GM12878 (cell line): ENCODE results near the gene SAMD7. TPM values are rescaled to one million over a fixed set of nuclear protein-coding genes. Genes with fewer than 3 reads are reported as not detected.

Experiments used
- ATAC-seq: fragments of 200-7000 bp; cut with Tn5 transposase; 3 replicates; pipeline ENCODE4 v1.9.1; 2020; ENCODE audit warnings: mild to moderate bottlenecking, moderate library complexity
- BruUV-seq: library from RNA; stranded (reverse); fragments of 400-500 nt; replicated peaks from 2 replicates; lab custom pipeline; 2021; lab: Mats Ljungman, UMichigan
- CTCF ChIA-PET: fragments of 300-600 bp; sonication (Branson Sonifier 250); formaldehyde crosslinking; extraction: SDS; loops from one replicate; lab custom pipeline; 2021; ENCODE audit warnings: inconsistent platforms; lab: Yijun Ruan, JAX
- POLR2A ChIA-PET: fragments of 350-600 bp; formaldehyde crosslinking; extraction: SDS; loops from one replicate; lab custom pipeline; 2021; ENCODE audit warnings: inconsistent platforms; lab: Charles Lee
- RAD21 ChIA-PET: fragments of 300-600 bp; sonication (Branson Sonifier 250); formaldehyde crosslinking; loops from one replicate; lab custom pipeline; 2023; ENCODE audit warnings: antibody characterized with exemption; ENCODE audit not compliant: unreplicated experiment; lab: Charles Lee
- SMC1A ChIA-PET: fragments of 300-600 bp; sonication (Branson Sonifier 250); formaldehyde crosslinking; loops from one replicate; lab custom pipeline; 2023; ENCODE audit not compliant: unreplicated experiment, uncharacterized antibody; lab: Charles Lee
- DNase-seq: peaks from one replicate; pipeline ENCODE4 v3.0.0-alpha.2; 2011; ENCODE audit warnings: low read depth, low spot score
- FAIRE-seq: peaks from 3 replicates; lab custom pipeline; 2011; peaks lifted over from hg19 to GRCh38; lab: Jason Lieb, UNC
- H2AFZ ChIP-seq: 2 replicates; pipeline ENCODE4 v1.6.0; 2011; ENCODE audit warnings: low read depth, low read length, control low read depth; ENCODE audit not compliant: control insufficient read depth
- H3K27ac ChIP-seq: 2 replicates; pipeline ENCODE4 v1.5.1; 2011; ENCODE audit warnings: control low read depth; ENCODE audit not compliant: control insufficient read depth, insufficient read depth
- H3K27me3 ChIP-seq, 2 experiments: replicated peaks in 1 of 2; 2 replicates each; pipeline versions ENCODE4 v1.6.0 to v1.6.1; 2011; ENCODE audit warnings: low read length in 1 of 2; ENCODE audit not compliant: control insufficient read depth in 2 of 2, insufficient read depth in 2 of 2
- H3K36me3 ChIP-seq, 2 experiments: 2 replicates each; pipeline ENCODE4 v1.5.1; 2011; ENCODE audit warnings: low read length in 1 of 2; ENCODE audit not compliant: control insufficient read depth in 2 of 2, insufficient read depth in 2 of 2
- H3K4me1 ChIP-seq: 2 replicates; pipeline ENCODE4 v1.6.1; 2011; ENCODE audit warnings: mild to moderate bottlenecking, low read length, moderate library complexity, mixed read lengths; ENCODE audit not compliant: control insufficient read depth, insufficient read depth
- H3K4me2 ChIP-seq: 2 replicates; pipeline ENCODE4 v1.6.0; 2011; ENCODE audit warnings: control low read depth; ENCODE audit not compliant: control insufficient read depth, insufficient read depth
- H3K4me3 ChIP-seq: fragments of 200-600 bp; sonication (generic); 2 replicates; pipeline ENCODE4 v1.5.1; 2016
- H3K79me2 ChIP-seq: 2 replicates; pipeline ENCODE4 v1.6.0; 2011; ENCODE audit warnings: low read length; ENCODE audit not compliant: control insufficient read depth, insufficient read depth
- H3K9ac ChIP-seq: 2 replicates; pipeline ENCODE4 v1.8.0; 2011; ENCODE audit warnings: low read length, control low read depth, mixed read lengths; ENCODE audit not compliant: control insufficient read depth, insufficient read depth
- H3K9me3 ChIP-seq: replicated peaks from 3 replicates; pipeline ENCODE4 v1.5.1; 2011; ENCODE audit warnings: mild to moderate bottlenecking, low read length; ENCODE audit not compliant: control insufficient read depth, insufficient read depth
- H4K20me1 ChIP-seq: 2 replicates; pipeline ENCODE4 v1.6.0; 2011; ENCODE audit not compliant: control insufficient read depth, insufficient read depth
- SIX5 ChIP-seq: IDR thresholded peaks from 2 replicates; pipeline ENCODE4 v1.6.1; 2011; ENCODE audit warnings: mild to moderate bottlenecking, low read depth, low read length, moderate library complexity; ENCODE audit not compliant: severe bottlenecking
- ZBED1 ChIP-seq: IDR thresholded peaks from 2 replicates; pipeline ENCODE4 v1.6.1; 2016; ENCODE audit warnings: borderline replicate concordance
- ZNF384 ChIP-seq: IDR thresholded peaks from 2 replicates; pipeline ENCODE4 v1.6.1; 2012; ENCODE audit warnings: low read depth, mild to moderate bottlenecking, low read length, improper control_type of control experiment, borderline replicate concordance
- WGBS: methylation state at CpG from one replicate; pipeline ENCODE4 v1.1.6; 2016; ENCODE audit warnings: low lambda C conversion rate; ENCODE audit not compliant: insufficient replicate concordance, insufficient coverage; ENCODE audit errors: missing lambda C conversion rate; 5-methylcytosine and 5-hydroxymethylcytosine counted together
- in situ Hi-C: fragments of 300-500 bp; cut with MboI; formaldehyde crosslinking; loops from 9 replicates; pipeline ENCODE4 v1.14.3; 2018; ENCODE audit warnings: mixed read lengths
- intact Hi-C: fragments of 100-400 bp; cut with micrococcal nuclease; formaldehyde crosslinking; loops from one replicate; pipeline ENCODE4 v1.14.2; 2022; ENCODE audit not compliant: unreplicated experiment
- polyA plus RNA-seq, 11 experiments: library from polyadenylated mRNA; depleted of rRNA in 4 of 11; unstranded in 6 of 11; stranded (reverse) in 5 of 11; fragments of >200 nt; fragmentation: Nextera tagmentation in 4 of 11; fragmentation: Illumina TruSeq in 1 of 11; extraction: Ambion mirVana in 4 of 11; extraction: Trizol in 1 of 11; gene quantifications; 1 replicate in 1 of 11; 2 replicates in 10 of 11; pipeline versions ENCODE4 v1.2.1 to v1.2.3, GENCODE V29; 2011 to 2016; ENCODE audit warnings: inconsistent platforms in 2 of 11, missing spikeins in 2 of 11, low read depth in 1 of 11
- total RNA-seq, 4 experiments: library from RNA; depleted of rRNA in 3 of 4; stranded (reverse); fragments of >200 nt in 3 of 4; fragmentation: Illumina TruSeq in 1 of 4; extraction: Trizol in 1 of 4; gene quantifications; 2 replicates each; pipeline versions ENCODE4 v1.2.1 to v1.2.3, GENCODE V29; 2013 to 2021
- TF ChIP-seq, protein P1 (sequence below): fragments of 450-650 bp; IDR thresholded peaks from 2 replicates; pipeline ENCODE4 v1.6.1; 2017; ENCODE audit warnings: low read depth, mild to moderate bottlenecking, moderate library complexity
- TF ChIP-seq, protein P2 (sequence below): IDR thresholded peaks from 2 replicates; pipeline ENCODE4 v1.6.1; 2012; ENCODE audit warnings: low read length, inconsistent platforms
- TF ChIP-seq, protein P3 (sequence below): IDR thresholded peaks from 2 replicates; pipeline ENCODE4 v1.6.1; 2011; ENCODE audit warnings: borderline replicate concordance, low read depth, mild to moderate bottlenecking, moderate library complexity, low read length; ENCODE audit not compliant: insufficient read depth, poor library complexity, severe bottlenecking

SAMD7 gene
- total and polyA plus RNA-seq, 10 of the 15 experiments (the other 5 are each of a cell fraction or from before 2014, with no cell fraction given) = 0.03 to 0.11 (median 0.07) TPM; not detected in 3

DNA sequence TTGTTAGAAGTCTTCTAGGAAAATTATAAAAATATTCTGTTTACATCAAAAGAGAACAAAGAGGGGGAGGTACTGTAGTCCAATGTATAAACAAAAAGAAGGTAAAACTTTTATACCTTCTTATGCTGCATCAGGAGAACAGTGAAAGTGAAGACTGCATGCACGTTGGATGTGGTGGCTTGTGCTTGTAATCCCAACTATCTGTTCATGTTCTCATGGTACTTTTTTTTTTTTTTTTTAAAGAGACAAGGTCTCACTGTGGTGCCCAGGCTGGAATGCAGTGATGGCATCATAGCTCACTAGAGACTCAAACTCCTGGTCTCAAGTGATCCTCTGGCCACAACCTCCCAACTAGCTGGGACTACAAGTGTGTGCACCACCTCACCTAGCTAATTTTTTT lies 59.5 kb downstream of the SAMD7 start:
- WGBS = 94% methylated on average over 1 of the region's 1 CpG

More for the DNA sequence above, 59.5 kb downstream of the SAMD7 start:
- 0 out of 2 replicates have a peak overlapping the region, but pooled peaks have one; percentile 17 for H3K4me3 ChIP-seq
- no peak for DNase-seq
- H3K9me3 ChIP-seq = no peaks in the 10 kb centered on the region; the same call in 2 of the 3 replicates
- intact Hi-C loops = no loop called here
- peak overlapping the region; percentile 83 for H3K4me2 ChIP-seq
- peaks cover 4% of the 10 kb centered on the region; the same call in 1 of the 2 replicates for H3K4me1 ChIP-seq
- ChIA-PET SMC1A (interaction anchor here (0.7 to 9.1 kb wide), 12 partner anchors 8 to 438 kb away, joined by 3 to 174 read pairs (median 4); no protein-coding TSS in a partner anchor), RAD21 (interaction anchor here (1.9 to 8.3 kb wide), 4 partner anchors 17 to 108 kb away, joined by 6 to 123 read pairs (median 10); no protein-coding TSS in a partner anchor), POLR2A (interaction anchor here (1.1 to 1.5 kb wide), 2 partner anchors 17 to 30 kb away, joined by 3 to 4 read pairs; no protein-coding TSS in a partner anchor), CTCF (interaction anchor here (1.0 to 6.6 kb wide), 3 partner anchors 16 to 105 kb away, joined by 3 to 81 read pairs (median 4); no protein-coding TSS in a partner anchor)
- H3K79me2 ChIP-seq = peaks cover 97% of the 10 kb centered on the region
- no peak overlapping the region; the same call in 1 of the 2 replicates for H3K9ac ChIP-seq
- no peak for ATAC-seq
- in situ Hi-C loops = no loop called here
- no TSS peak for BruUV-seq
- H4K20me1 ChIP-seq = no peaks in the 10 kb centered on the region; the same call in 1 of the 2 replicates
- H3K27me3 ChIP-seq = no peaks in the 10 kb centered on the region
- no peak overlapping the region for H3K27ac ChIP-seq
- no peak for FAIRE-seq
- TF ChIP-seq ZBED1 (no peak), ZNF384 (no peak), SIX5 (no peak)
- TF ChIP-seq, protein P1, sequence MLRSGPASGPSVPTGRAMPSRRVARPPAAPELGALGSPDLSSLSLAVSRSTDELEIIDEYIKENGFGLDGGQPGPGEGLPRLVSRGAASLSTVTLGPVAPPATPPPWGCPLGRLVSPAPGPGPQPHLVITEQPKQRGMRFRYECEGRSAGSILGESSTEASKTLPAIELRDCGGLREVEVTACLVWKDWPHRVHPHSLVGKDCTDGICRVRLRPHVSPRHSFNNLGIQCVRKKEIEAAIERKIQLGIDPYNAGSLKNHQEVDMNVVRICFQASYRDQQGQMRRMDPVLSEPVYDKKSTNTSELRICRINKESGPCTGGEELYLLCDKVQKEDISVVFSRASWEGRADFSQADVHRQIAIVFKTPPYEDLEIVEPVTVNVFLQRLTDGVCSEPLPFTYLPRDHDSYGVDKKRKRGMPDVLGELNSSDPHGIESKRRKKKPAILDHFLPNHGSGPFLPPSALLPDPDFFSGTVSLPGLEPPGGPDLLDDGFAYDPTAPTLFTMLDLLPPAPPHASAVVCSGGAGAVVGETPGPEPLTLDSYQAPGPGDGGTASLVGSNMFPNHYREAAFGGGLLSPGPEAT = no peak
- TF ChIP-seq, protein P2, sequence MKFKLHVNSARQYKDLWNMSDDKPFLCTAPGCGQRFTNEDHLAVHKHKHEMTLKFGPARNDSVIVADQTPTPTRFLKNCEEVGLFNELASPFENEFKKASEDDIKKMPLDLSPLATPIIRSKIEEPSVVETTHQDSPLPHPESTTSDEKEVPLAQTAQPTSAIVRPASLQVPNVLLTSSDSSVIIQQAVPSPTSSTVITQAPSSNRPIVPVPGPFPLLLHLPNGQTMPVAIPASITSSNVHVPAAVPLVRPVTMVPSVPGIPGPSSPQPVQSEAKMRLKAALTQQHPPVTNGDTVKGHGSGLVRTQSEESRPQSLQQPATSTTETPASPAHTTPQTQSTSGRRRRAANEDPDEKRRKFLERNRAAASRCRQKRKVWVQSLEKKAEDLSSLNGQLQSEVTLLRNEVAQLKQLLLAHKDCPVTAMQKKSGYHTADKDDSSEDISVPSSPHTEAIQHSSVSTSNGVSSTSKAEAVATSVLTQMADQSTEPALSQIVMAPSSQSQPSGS = no peak
- TF ChIP-seq, protein P3, sequence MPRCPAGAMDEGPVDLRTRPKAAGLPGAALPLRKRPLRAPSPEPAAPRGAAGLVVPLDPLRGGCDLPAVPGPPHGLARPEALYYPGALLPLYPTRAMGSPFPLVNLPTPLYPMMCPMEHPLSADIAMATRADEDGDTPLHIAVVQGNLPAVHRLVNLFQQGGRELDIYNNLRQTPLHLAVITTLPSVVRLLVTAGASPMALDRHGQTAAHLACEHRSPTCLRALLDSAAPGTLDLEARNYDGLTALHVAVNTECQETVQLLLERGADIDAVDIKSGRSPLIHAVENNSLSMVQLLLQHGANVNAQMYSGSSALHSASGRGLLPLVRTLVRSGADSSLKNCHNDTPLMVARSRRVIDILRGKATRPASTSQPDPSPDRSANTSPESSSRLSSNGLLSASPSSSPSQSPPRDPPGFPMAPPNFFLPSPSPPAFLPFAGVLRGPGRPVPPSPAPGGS = no peak
- no peak overlapping the region for H2AFZ ChIP-seq
- peaks cover 0 to 11% of the 10 kb centered on the region in 2 experiments; a peak in 2 of 4 replicates for H3K36me3 ChIP-seq
